ENCODE results near the gene FSD1.

- TF ChIP-seq CTCF (IDR thresholded peaks at IDR 0.05; ENCODE audit: low read length) = no peak
- TF ChIP-seq EZH2 (IDR thresholded peaks at IDR 0.05; ENCODE audit: borderline replicate concordance, low read length) = no peak
Measured at GRCh38 chr19:4297901-4298809, 6.2 kb upstream of the FSD1 start.

Data from OCI-LY1 (cell line).